Endothelial cell (in vitro differentiated cells): Measurements from ENCODE around the gene SHROOM2. TPM values are rescaled to one million over a fixed set of nuclear protein-coding genes. Genes with fewer than 3 reads are reported as not detected.

Source experiments
- DNase-seq: peaks from one replicate; pipeline ENCODE4 v3.0.0; 2021; ENCODE audit warnings: low spot score
- H3K27ac Mint-ChIP-seq: one replicate; pipeline ENCODE4 v1.8.0; 2021; ENCODE audit warnings: mixed read lengths, inconsistent platforms; ENCODE audit not compliant: unreplicated experiment
- H3K27me3 Mint-ChIP-seq: one replicate; pipeline ENCODE4 v1.8.0; 2021; ENCODE audit warnings: mild to moderate bottlenecking, moderate library complexity, mixed read lengths, inconsistent platforms; ENCODE audit not compliant: unreplicated experiment
- H3K36me3 Mint-ChIP-seq: one replicate; pipeline ENCODE4 v1.8.0; 2021; ENCODE audit warnings: mild to moderate bottlenecking, low read depth, mixed read lengths, inconsistent platforms; ENCODE audit not compliant: unreplicated experiment
- H3K4me1 Mint-ChIP-seq: one replicate; pipeline ENCODE4 v1.8.0; 2021; ENCODE audit warnings: mild to moderate bottlenecking, mixed read lengths, inconsistent platforms; ENCODE audit not compliant: unreplicated experiment
- H3K4me3 Mint-ChIP-seq: one replicate; pipeline ENCODE4 v1.8.0; 2021; ENCODE audit warnings: mild to moderate bottlenecking, mixed read lengths, inconsistent platforms; ENCODE audit not compliant: unreplicated experiment
- H3K9me3 Mint-ChIP-seq: one replicate; pipeline ENCODE4 v1.8.0; 2021; ENCODE audit warnings: mixed read lengths, inconsistent platforms; ENCODE audit not compliant: unreplicated experiment
- CTCF ChIP-seq: fragments of 200-600 bp; sonication (generic); IDR thresholded peaks from one replicate; pipeline ENCODE4 v1.5.0; 2021; ENCODE audit warnings: antibody characterized with exemption; ENCODE audit not compliant: unreplicated experiment
- total RNA-seq: library from RNA; stranded (reverse); fragmentation: NEBNext Ultra II Directional; extraction: Animal tissue kit (Norgen Biotek cat#: 25700); gene quantifications from one replicate; pipeline ENCODE4 v1.2.1, GENCODE V29; 2021; ENCODE audit not compliant: unreplicated experiment

The SHROOM2 gene
- total RNA-seq, 1 donor from 2014 or later = 22.3 TPM

GRCh38 chrX:9770319-9770718, 15.9 kb upstream of the SHROOM2 start:
- DNase-seq = no peak

GRCh38 chrX:9772943-9773342, 13.3 kb upstream of the SHROOM2 start:
- TF ChIP-seq CTCF = no peak
- Mint-ChIP-seq H3K27me3 (peaks cover 5% of the 10 kb centered on the region), H3K4me1 (peaks cover 15% of the 10 kb centered on the region), H3K4me3 (no peak overlapping the region), H3K9me3 (no peaks in the 10 kb centered on the region), H3K27ac (no peak overlapping the region), H3K36me3 (no peaks in the 10 kb centered on the region)
- DNase-seq = no peak

More at GRCh38 chrX:9770319-9770718, 15.9 kb upstream of the SHROOM2 start:
- H3K27me3 Mint-ChIP-seq = peaks cover 7% of the 10 kb centered on the region
- H3K27ac Mint-ChIP-seq = peak overlapping the region; percentile 57
- no peaks in the 10 kb centered on the region for H3K36me3 Mint-ChIP-seq
- H3K9me3 Mint-ChIP-seq = no peaks in the 10 kb centered on the region
- no peak overlapping the region for H3K4me3 Mint-ChIP-seq
- H3K4me1 Mint-ChIP-seq = peaks cover 24% of the 10 kb centered on the region
- no peak for TF ChIP-seq CTCF

GRCh38 chrX:9775930-9776329, 10.3 kb upstream of the SHROOM2 start:
- Mint-ChIP-seq H3K36me3 (no peaks in the 10 kb centered on the region), H3K9me3 (no peaks in the 10 kb centered on the region), H3K4me1 (peaks cover 13% of the 10 kb centered on the region), H3K27ac (no peak overlapping the region), H3K27me3 (no peaks in the 10 kb centered on the region), H3K4me3 (no peak overlapping the region)
- no peak for DNase-seq
- TF ChIP-seq CTCF = no peak

- Mint-ChIP-seq H3K27ac (no peak overlapping the region), H3K27me3 (peaks cover under 1% of the 10 kb centered on the region), H3K9me3 (no peaks in the 10 kb centered on the region), H3K4me1 (peaks cover 3% of the 10 kb centered on the region), H3K4me3 (no peak overlapping the region), H3K36me3 (no peaks in the 10 kb centered on the region)
- no peak for TF ChIP-seq CTCF
- no peak for DNase-seq
Observed at GRCh38 chrX:9781941-9782340, 4.3 kb upstream of the SHROOM2 start.

GRCh38 chrX:9784332-9784731, 1.9 kb upstream of the SHROOM2 start:
- Mint-ChIP-seq H3K36me3 (no peaks in the 10 kb centered on the region), H3K9me3 (no peaks in the 10 kb centered on the region), H3K27me3 (peaks cover 6% of the 10 kb centered on the region), H3K4me1 (peaks cover 9% of the 10 kb centered on the region), H3K27ac (no peak overlapping the region), H3K4me3 (no peak overlapping the region)
- DNase-seq = no peak
- TF ChIP-seq CTCF = no peak
